Panc1 (cell line): Measurements from ENCODE around the gene ADD2. TPM values are rescaled to one million over a fixed set of nuclear protein-coding genes. Genes with fewer than 3 reads are reported as not detected.
"Not testable (repeated sequence)": the region's sequence is repeated elsewhere in the genome, so short reads cannot be mapped to it uniquely, and the experiment has no call there.

Experiments used
- ATAC-seq: fragments of 200-7000 bp; cut with Tn5 transposase; 2 replicates; pipeline ENCODE4 v1.9.1; 2020; ENCODE audit warnings: mild to moderate bottlenecking, moderate library complexity
- BruUV-seq: library from RNA; stranded (reverse); fragments of 400-500 nt; replicated peaks from 2 replicates; lab custom pipeline; 2021; lab: Mats Ljungman, UMichigan
- CTCF ChIA-PET: fragments of 300-600 bp; sonication (Branson Sonifier 250); formaldehyde crosslinking; loops from one replicate; lab custom pipeline; 2022; ENCODE audit warnings: antibody characterized with exemption; lab: Charles Lee
- POLR2A ChIA-PET: fragments of 300-600 bp; sonication (Branson Sonifier 250); formaldehyde crosslinking; loops from one replicate; lab custom pipeline; 2022; ENCODE audit warnings: antibody characterized with exemption; lab: Charles Lee
- DNase-seq: peaks from one replicate; pipeline ENCODE4 v3.0.0-alpha.2; 2010; ENCODE audit warnings: low read depth, low spot score
- H3K27ac ChIP-seq: 2 replicates; pipeline ENCODE4 v1.5.1; 2011; ENCODE audit warnings: mild to moderate bottlenecking, low read length, inconsistent platforms
- H3K27me3 ChIP-seq: fragments of 200-500 bp; sonication (Bioruptor generic); 2 replicates; pipeline ENCODE4 v1.6.0; 2014; ENCODE audit warnings: low read length, inconsistent platforms; ENCODE audit not compliant: control insufficient read depth, insufficient read depth
- H3K36me3 ChIP-seq: fragments of 200-500 bp; sonication (Bioruptor generic); 2 replicates; pipeline ENCODE4 v1.5.1; 2014; ENCODE audit warnings: inconsistent platforms, mild to moderate bottlenecking, low read length, moderate library complexity; ENCODE audit not compliant: control insufficient read depth, insufficient read depth
- H3K4me1 ChIP-seq: 2 replicates; pipeline ENCODE4 v1.5.1; 2011; ENCODE audit warnings: inconsistent platforms, mild to moderate bottlenecking, low read length, moderate library complexity; ENCODE audit not compliant: control insufficient read depth, insufficient read depth
- H3K4me3 ChIP-seq, 2 experiments: 2 replicates each; pipeline ENCODE4 v1.5.1; 2011 to 2012; ENCODE audit warnings: low read depth in 2 of 2, low read length in 2 of 2, mild to moderate bottlenecking in 2 of 2, inconsistent platforms in 1 of 2, moderate library complexity in 1 of 2
- H3K9me3 ChIP-seq: fragments of 200-500 bp; sonication (Bioruptor generic); 2 replicates; pipeline ENCODE4 v1.5.1; 2014; ENCODE audit warnings: low read depth, mild to moderate bottlenecking, inconsistent platforms, low read length, moderate library complexity; ENCODE audit not compliant: control insufficient read depth, insufficient read depth
- POLR2AphosphoS5 ChIP-seq: IDR thresholded peaks from 2 replicates; pipeline ENCODE4 v1.6.1; 2012; ENCODE audit warnings: mild to moderate bottlenecking, low read depth, low read length, moderate library complexity
- SIN3A ChIP-seq: IDR thresholded peaks from 2 replicates; pipeline ENCODE4 v1.6.1; 2012; ENCODE audit warnings: low read depth, mild to moderate bottlenecking, low read length, moderate library complexity, borderline replicate concordance; ENCODE audit not compliant: insufficient read depth
- TCF7L2 ChIP-seq: IDR thresholded peaks from 2 replicates; pipeline ENCODE4 v1.6.1; 2011; ENCODE audit warnings: mild to moderate bottlenecking, low read depth, low read length, inconsistent platforms
- in situ Hi-C: cut with HindIII; loops from 2 replicates; pipeline ENCODE4 v1.10.0; 2016; ENCODE audit warnings: low sequenced_read_pairs, low pct_unique_long_range_greater_than_20kb
- intact Hi-C: fragments of 100-400 bp; cut with micrococcal nuclease; formaldehyde crosslinking; loops from one replicate; pipeline ENCODE4 v1.10.0; 2022; ENCODE audit not compliant: unreplicated experiment
- total RNA-seq: library from RNA; stranded (reverse); gene quantifications from one replicate; pipeline ENCODE4 v1.2.1, GENCODE V29; 2021; ENCODE audit not compliant: unreplicated experiment
- TF ChIP-seq, protein P1 (sequence below): fragments of 450-650 bp; IDR thresholded peaks from 2 replicates; pipeline ENCODE4 v1.5.1; 2017; ENCODE audit warnings: mild to moderate bottlenecking
- TF ChIP-seq, protein P2 (sequence below), 2 experiments: IDR thresholded peaks; 2 replicates each; pipeline ENCODE4 v1.6.1; 2011 to 2012; ENCODE audit warnings: low read depth in 2 of 2, control low read depth in 1 of 2, low read length in 1 of 2, mild to moderate bottlenecking in 1 of 2, moderate library complexity in 1 of 2; ENCODE audit not compliant: insufficient read depth in 1 of 2

ADD2 gene
- total RNA-seq, 1 experiment from 2014 or later = 0.26 TPM

DNA sequence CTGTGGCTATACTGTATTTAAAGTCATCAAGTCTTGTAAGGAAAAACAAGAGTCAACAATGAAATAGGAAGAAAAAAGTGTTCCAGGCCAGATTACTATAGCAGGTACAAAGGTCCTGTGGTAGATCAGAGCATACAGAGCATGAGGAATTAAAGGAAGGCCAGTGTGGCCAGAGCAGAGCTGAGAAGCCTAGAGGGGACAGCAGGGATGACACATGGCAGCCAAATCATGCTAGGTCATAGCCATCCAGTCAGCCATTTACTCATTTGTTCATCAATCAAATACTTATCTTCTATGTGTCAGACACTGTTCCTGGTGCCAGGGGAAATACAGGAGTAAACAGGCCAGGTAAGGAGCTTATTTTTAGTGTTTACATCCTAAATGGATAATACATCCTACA lies 24.3 kb downstream of the ADD2 start:
- no peak for ATAC-seq
- Histone ChIP-seq H3K9me3 (no peaks in the 10 kb centered on the region), H3K4me3 (no peak overlapping the region), H3K27me3 (peaks cover 6% of the 10 kb centered on the region), H3K4me1 (no peaks in the 10 kb centered on the region), H3K27ac (no peak overlapping the region), H3K36me3 (no peaks in the 10 kb centered on the region)
- in situ Hi-C loops (no loop called here), intact Hi-C loops (loop anchor here (1.0 kb wide), 1 partner anchor 22 kb away; no protein-coding TSS in a partner anchor)
- DNase-seq = no peak
- TF ChIP-seq, protein P1, sequence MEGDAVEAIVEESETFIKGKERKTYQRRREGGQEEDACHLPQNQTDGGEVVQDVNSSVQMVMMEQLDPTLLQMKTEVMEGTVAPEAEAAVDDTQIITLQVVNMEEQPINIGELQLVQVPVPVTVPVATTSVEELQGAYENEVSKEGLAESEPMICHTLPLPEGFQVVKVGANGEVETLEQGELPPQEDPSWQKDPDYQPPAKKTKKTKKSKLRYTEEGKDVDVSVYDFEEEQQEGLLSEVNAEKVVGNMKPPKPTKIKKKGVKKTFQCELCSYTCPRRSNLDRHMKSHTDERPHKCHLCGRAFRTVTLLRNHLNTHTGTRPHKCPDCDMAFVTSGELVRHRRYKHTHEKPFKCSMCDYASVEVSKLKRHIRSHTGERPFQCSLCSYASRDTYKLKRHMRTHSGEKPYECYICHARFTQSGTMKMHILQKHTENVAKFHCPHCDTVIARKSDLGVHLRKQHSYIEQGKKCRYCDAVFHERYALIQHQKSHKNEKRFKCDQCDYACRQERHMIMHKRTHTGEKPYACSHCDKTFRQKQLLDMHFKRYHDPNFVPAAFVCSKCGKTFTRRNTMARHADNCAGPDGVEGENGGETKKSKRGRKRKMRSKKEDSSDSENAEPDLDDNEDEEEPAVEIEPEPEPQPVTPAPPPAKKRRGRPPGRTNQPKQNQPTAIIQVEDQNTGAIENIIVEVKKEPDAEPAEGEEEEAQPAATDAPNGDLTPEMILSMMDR = no peak
- TF ChIP-seq SIN3A (no peak), POLR2AphosphoS5 (no peak), TCF7L2 (no peak)
- TF ChIP-seq, protein P2, sequence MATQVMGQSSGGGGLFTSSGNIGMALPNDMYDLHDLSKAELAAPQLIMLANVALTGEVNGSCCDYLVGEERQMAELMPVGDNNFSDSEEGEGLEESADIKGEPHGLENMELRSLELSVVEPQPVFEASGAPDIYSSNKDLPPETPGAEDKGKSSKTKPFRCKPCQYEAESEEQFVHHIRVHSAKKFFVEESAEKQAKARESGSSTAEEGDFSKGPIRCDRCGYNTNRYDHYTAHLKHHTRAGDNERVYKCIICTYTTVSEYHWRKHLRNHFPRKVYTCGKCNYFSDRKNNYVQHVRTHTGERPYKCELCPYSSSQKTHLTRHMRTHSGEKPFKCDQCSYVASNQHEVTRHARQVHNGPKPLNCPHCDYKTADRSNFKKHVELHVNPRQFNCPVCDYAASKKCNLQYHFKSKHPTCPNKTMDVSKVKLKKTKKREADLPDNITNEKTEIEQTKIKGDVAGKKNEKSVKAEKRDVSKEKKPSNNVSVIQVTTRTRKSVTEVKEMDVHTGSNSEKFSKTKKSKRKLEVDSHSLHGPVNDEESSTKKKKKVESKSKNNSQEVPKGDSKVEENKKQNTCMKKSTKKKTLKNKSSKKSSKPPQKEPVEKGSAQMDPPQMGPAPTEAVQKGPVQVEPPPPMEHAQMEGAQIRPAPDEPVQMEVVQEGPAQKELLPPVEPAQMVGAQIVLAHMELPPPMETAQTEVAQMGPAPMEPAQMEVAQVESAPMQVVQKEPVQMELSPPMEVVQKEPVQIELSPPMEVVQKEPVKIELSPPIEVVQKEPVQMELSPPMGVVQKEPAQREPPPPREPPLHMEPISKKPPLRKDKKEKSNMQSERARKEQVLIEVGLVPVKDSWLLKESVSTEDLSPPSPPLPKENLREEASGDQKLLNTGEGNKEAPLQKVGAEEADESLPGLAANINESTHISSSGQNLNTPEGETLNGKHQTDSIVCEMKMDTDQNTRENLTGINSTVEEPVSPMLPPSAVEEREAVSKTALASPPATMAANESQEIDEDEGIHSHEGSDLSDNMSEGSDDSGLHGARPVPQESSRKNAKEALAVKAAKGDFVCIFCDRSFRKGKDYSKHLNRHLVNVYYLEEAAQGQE (IDR thresholded peaks at IDR 0.05; ENCODE audit: insufficient read depth in 1 of 2, low read depth in 2 of 2, low read length in 1 of 2) = no peak
- ChIA-PET CTCF (no interaction called here), POLR2A (no interaction called here)
- BruUV-seq = no TSS peak

DNA sequence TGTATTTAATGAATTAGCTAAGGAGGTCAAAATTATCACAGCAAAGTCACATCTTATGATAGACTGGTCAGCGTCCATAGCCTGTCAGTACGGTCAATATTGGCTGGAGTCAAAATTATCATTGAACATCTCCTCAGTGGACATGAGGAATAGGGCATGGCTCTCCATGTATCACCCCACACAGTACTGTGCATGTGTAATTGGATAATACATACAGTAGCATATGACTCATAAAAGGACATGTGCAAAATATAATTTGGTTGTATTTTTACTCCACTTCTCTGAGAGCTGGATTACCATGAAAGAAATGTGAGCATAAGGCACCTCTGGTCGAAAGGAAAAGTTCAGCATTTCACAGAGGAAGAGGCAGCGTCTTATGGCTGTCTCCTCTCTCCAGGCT lies 24.9 kb downstream of the ADD2 start:
- in situ Hi-C loops = no loop called here
- TF ChIP-seq, protein P2 (IDR thresholded peaks at IDR 0.05; ENCODE audit: insufficient read depth in 1 of 2, low read depth in 2 of 2, low read length in 1 of 2) = no peak
- TF ChIP-seq, protein P1 = no peak
- TF ChIP-seq SIN3A (no peak), POLR2AphosphoS5 (no peak), TCF7L2 (no peak)
- Histone ChIP-seq H3K9me3 (no peaks in the 10 kb centered on the region), H3K27me3 (peaks cover 6% of the 10 kb centered on the region), H3K4me1 (no peaks in the 10 kb centered on the region), H3K27ac (no peak overlapping the region), H3K36me3 (no peaks in the 10 kb centered on the region), H3K4me3 (no peak overlapping the region)
- BruUV-seq = no TSS peak
- ChIA-PET POLR2A (no interaction called here), CTCF (no interaction called here)
- ATAC-seq (no peak), DNase-seq (no peak)
- intact Hi-C loops = loop anchor here (1.0 kb wide), 1 partner anchor 22 kb away; no protein-coding TSS in a partner anchor

DNA sequence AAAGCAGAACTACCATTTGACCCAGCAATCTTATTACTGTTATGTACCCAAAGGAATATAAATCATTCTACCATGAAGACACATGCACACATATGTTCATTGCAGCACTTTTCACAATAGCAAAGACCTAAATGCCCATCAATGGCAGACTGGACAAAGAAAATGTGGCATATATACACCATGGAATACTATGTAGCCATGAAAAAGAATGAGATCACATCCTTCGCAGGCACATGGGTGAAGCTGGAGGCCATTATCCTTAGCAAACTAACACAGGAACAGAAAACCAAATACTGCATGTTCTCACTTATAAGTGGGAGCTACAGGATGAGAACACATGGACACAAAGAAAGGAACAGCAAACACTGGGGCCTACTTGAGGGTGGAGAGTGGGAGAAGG lies 28.5 kb downstream of the ADD2 start:
- H3K27ac ChIP-seq, BruUV-seq, H3K4me1 ChIP-seq, H3K27me3 ChIP-seq, ATAC-seq, H3K36me3 ChIP-seq, DNase-seq, intact Hi-C loops, in situ Hi-C loops, H3K4me3 ChIP-seq, H3K9me3 ChIP-seq: not testable (repeated sequence)
- CTCF ChIA-PET = interaction anchor here (0.6 kb wide), 1 partner anchor 272 kb away, joined by 3 read pairs; no protein-coding TSS in a partner anchor
- POLR2A ChIA-PET = interaction anchor here (0.7 kb wide), 1 partner anchor 22 kb away, joined by 4 read pairs; no protein-coding TSS in a partner anchor
